H4 (cell line): ENCODE results near the gene AKAIN1. TPM values are rescaled to one million over a fixed set of nuclear protein-coding genes. Genes with fewer than 3 reads are reported as not detected.

Experiments used
- DNase-seq: peaks from one replicate; pipeline ENCODE4 v3.0.0-alpha.2; 2015; ENCODE audit warnings: low spot score
- total RNA-seq: library from RNA; depleted of rRNA; stranded (reverse); fragments of >200 nt; shearing (Covaris generic); gene quantifications from 2 replicates; pipeline ENCODE4 v1.2.3, GENCODE V29; 2014; rRNA removed

Gene AKAIN1
- not detected in 2 replicates for total RNA-seq

DNA sequence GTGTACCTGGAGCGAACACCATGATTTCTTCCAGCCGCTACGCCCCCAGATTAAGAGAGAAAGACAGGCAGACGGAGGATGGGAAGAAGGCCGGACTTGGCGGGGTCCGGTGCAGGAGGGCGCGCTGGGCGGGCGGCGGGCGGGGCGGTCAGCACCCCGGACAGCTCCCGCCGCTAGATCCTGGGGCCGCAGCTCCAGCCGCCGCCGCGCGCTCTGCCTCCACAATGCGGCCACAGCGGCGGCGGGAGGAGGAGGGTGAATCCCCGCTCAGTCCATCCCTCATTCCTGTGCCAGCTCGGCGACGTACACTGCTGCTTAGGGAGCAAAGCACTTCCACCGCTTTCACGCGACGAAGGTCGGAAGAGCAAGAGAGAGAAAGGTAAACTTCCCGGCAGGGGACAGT lies at the start of gene AKAIN1:
Gene AKAIN1, minus strand, starts transcription at position 226 of the 403 bp plus-strand sequence. Its CDS starts 204 bp downstream, at position 22.
- DNase-seq, result no peak

- DNase-seq, result no peak
These were observed 47.9 kb upstream of the AKAIN1 start for GRCh38 chr18:5244941-5245340.

DNA sequence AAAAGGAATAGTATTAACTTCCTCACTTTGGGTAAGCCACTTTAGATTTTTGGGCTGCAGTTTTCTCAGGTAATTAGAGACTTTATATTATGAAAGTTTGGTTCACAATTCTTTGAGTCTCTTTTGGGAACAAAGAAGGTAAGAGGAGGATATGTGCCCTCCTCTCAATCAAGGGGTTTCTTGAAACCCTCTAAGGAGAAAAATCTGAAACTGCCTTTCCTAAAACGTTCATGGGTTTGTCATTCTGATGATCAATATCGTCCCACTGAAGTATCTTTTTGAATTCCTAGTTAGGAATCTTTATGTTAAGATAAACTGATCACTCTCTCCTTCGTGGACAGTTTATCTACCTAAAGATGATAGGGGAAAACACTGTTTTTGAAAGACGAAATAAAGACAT lies 42.4 kb upstream of the AKAIN1 start:
- no peak for DNase-seq

DNA sequence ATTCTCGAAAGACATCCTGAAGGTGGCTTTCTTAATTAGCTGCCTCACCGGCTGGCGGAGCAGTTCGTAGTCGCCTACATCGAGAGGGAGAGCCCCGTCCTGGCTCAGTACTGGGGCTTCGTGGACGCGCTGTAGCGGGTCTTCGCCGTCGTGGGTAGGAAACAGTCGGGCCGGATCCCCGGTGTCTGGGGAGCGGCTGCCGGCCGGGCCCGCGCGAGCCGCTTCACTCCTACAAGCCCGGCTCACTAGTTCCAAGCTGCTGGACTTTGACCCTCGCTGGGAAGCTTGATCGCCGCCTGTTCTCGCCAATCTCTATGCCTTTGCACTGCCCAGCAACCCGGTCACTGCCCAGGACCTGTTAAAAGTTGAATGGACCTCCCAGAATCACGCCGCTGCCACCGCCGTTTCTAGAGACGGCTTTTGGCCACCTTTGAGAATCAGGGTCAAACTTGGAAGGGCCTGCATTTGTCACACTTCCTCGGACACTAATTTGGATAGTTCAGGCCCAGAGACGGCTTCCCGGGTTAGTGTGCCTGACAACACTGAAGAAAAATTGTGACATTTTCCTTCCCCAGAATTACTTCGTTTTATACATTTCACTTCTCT lies 41.4 kb upstream of the AKAIN1 start:
- DNase-seq, result no peak

DNA sequence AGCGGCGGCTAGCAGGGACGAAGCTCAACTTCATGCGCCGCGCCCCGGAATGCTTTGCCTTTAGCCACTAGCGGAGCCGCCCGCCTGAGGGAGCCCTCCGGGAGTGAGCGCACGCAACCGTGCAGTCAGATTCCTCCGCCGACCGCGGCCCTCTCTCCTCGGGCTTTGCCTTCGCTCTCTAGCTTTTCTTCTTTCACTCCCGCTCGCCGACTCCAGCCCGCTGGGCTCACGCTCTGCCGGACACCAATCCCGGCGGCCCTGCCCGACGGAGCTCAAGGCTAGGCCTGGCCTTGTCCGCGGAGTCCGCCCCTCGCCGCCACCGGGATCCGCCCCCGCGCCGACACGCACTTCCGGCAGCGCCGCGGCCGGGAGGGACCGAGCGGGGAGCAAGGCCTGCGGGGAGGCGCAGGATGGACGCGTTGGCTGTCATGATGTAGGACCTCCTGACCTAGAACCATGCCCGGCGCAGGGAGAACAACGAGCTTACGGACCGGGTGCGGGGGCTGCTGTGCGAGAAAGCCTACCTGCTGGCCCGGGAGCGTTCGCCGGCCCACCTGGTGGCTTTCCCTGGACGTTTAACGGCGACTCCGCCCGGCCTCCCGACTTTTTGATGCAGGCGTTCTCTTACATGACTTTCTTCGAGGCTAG lies 40.8 kb upstream of the AKAIN1 start:
- peak; percentile 82 for DNase-seq

DNA sequence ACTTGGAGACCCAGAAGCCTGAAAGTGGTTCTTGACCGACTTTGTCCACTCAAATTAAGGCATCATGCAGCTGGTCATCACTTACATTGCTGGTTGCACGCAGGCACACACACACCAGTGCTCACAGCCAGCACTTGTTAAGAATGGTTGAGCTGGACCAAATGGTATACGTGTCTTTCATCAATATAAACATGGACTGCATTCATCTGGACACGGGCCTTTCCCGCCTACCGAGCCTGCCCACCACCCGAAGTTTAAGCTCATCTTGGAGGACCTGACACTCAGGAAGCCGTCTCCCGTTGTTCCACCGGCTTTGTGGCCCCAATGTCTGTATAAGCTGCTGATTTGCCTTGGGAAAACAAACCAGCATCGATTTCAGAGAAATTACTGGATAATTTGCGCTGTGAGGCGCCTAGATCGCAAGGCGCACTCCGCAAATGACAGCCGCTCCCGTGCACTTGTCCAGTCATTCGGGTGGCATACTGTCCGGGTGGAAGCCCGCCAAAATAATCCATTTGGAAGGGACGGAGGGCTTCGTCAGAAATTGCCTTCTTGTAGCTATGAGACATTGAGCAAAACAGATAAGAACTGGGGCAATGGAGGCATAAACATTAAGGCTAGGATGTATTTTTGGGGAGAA lies 40.1 kb upstream of the AKAIN1 start:
- peak; percentile 8 for DNase-seq

DNA sequence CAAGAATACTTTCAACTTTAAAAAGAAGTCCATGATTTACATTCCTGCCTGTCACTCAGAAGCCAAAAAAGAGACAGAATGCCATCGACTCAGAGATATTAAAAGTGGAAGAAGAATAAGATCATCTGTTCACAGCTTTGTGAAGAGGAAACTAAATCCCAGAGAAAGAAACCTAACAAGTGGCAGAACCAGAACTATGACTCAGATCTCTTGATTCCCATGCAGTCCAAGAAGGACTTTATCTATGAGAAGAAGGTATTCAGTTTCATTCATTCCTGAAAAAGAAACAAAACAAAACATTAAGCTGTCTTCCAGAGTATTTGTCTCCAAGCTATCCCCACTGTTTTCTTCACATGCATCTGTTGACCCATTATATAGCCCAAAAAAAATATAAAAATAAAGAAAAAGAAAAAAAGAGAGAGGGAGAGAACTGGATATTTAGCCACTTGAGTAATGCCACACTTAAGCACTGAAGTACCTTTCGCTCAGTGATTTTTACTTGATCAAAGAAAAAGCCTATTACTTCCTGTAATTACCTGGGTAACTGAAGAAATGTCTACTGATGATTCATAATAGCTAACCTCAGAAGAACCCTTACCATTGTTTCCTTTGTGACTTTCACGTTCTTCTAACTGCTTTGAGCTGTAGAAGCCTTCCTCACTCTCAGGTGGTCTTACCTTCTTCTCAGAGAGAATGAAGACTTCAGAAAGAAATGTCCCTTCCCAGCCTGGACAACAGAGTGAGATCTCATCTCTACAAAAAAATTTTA lies 17.7 kb upstream of the AKAIN1 start:
- DNase-seq, result no peak

DNA sequence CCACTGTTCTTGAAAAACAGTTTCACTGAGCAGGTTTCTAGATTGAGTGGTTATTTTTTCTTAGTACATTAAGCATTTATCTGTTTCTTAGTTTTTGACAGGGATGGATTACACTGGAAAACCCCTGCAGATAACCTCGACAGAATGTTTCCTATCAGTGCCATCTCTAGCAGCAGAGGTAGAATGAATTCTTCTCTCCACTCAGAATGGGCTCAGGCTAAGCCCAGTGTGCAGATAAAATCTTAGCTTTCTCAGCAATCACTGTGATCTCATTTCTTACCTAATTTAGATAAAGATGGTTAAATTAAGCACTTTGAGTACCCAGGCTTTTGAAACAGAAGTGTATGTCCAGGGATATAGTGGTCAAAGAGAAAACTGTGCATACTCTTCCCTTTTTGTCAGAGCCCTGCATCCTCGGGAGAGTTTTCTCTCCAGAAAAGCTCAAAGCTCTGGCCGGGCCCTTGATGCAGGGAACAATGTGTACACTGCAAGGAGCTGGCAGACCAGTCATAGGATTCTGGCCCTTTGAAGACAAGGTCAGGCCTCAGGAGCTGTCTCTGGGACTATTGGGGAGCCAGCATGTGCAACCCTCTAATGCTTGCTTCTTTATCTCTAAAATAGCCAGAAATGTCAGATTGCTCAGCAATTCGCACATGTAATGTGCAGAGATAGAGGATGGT lies 10.6 kb upstream of the AKAIN1 start:
- DNase-seq, result no peak

- DNase-seq, result no peak
These were observed 1.3 kb upstream of the AKAIN1 start for GRCh38 chr18:5198311-5198710.

DNA sequence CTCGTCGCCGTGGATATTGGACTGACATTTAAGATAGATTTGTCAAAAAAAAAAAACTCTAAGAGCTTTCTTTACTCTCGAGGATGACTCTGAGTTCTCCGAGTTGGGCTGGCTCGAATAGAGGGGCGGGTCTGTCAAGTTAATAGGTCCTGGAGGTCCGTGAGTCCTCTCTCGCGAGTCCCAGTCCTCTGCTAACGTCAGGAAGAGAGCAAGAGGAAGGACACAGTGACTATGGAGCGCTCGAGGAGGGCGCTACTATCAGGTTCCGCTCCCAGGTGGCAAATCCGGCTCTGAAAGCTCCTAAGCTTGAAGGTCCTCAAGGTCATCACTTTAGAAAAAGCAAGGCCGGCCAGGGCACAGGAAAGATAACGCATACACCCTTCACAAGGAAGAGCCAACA lies 404 bp upstream of the AKAIN1 start:
- no peak for DNase-seq

DNA sequence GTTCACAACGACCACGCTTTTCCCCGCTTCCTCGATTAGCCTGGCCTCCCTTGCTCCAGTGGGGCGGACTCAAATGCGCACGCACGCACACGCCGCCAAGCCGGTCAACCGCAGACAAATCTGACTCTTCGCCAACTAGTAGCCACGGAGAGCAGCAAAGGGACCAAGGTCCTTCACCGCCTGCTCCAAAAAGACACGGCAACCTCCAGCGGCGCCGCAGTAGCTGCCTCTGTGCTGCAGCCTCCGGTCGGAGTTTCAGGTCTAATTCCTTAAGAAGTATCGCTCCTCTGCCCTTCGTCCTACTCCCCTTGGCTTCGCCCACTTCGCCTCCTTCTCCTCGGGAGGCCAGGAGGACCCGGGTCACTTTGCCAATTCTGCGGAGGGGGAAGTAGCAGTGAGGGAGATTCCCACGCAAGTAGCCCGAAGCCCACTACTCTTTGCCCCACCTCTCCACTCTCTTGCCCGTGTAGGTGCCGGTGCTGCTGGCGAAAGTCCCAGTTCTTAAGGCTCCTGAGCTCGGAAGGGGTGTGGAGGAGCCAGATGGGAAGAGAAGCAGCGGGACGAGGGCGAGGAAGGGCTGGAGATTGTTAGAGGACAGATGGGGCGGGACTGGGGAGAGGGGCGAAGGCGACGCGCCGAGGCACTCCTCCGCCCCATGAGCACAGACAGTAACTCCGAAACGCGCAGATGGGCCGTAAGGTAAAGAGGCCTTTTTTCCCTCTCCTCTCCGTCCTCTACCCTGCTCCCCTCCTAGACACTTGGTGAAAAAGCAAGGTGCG lies 615 bp downstream of the AKAIN1 start:
- DNase-seq, result no peak

- DNase-seq, result no peak
These were observed 1.4 kb downstream of the AKAIN1 start for GRCh38 chr18:5195656-5196055.

DNA sequence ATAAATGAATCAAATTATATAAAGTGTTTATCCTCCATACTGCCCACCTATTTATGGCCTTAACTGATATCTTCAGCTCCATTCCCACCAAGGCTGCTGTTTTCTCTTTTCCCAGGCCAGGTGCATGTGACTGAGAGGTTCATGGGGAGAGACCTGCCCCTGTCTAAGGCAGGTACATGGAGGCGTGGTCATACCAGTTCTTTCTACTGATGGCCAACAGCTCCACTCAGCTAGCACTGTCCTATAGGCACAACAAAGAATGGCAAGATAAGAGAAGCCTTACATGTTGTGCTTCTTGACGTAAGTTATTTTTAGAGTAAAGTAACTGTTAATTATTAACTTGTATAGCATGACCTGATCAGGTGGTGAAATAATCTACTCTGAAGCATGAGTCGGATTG lies 16.8 kb downstream of the AKAIN1 start:
- DNase-seq, result no peak

DNA sequence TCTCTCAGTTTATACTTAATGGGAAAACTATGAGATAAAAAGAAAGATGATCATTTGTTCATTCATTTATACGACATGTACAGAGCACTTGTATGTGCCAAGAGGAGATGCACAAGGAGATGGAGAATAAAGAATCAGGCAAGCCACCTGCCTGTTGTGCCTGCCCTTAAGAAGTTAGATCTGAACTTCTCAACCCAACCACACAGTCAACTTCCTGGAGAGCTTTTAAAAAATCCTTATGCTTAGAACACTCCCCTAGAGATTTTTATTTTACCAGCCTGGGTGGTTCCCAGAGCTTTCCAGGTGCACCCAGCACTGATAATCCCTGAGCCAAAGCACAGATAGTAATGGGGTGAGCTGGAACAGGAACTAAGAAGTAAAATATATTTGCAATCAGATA lies 18.5 kb downstream of the AKAIN1 start:
- DNase-seq, result no peak

- DNase-seq, result no peak
These were observed 21.7 kb downstream of the AKAIN1 start for GRCh38 chr18:5175378-5175777.

DNA sequence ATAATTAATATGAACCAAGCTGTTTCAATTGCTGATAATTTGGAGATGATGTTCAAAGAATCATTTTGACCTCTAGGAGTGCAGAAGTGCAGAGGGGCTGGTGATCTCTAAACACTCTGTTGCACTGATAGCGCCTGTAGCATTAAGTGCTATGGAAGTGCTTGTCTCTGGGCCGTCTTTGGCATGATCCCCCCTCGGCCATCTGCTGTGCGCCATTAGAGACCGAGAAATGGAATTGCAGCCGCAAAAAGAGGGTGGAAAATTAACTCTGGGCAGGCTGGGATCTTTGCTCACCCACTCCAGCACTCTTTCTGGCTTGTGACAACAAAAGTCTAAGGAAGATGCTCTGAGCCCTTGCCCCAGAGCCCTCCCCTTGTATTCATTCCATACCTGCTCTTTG lies 23.4 kb downstream of the AKAIN1 start:
- DNase-seq, result no peak

DNA sequence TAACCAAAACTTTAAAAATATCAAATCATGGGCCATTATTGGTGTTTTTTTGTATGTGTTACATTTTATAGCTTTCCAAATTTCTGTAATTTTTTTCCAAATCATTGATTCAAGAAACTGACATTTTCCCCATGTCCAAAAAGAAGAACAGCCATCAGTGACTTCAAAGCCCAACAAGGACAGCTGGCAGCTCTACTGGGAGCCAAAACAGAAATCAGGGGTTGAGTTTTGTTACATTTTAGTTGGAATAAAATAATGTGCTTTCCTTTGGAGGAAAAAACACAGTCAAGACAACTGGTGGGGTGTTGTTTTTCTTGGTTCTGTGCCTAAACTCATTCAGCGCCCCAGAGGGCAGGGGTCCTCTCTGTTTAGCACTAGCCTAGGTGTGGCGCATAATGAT lies 23.8 kb downstream of the AKAIN1 start:
- DNase-seq, result no peak

DNA sequence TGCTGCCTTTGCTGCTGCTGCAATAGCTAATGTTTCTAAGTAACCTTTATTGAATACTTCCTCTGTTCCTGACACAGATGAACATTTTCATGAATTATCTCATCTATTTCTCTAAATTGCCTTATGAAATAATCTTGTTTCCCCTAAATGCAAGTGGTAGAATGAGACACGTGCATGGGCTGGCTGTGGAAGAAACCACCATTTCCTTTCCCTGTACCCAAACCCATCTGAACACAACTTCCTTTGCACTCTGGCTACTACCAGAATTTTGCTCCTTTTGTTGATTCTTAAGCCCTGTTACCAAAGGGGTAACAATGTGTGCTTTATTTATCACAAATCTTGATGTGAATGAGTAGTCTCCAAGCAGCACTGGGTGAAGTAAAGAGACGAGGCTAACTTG lies 29.2 kb downstream of the AKAIN1 start:
- DNase-seq, result no peak

DNA sequence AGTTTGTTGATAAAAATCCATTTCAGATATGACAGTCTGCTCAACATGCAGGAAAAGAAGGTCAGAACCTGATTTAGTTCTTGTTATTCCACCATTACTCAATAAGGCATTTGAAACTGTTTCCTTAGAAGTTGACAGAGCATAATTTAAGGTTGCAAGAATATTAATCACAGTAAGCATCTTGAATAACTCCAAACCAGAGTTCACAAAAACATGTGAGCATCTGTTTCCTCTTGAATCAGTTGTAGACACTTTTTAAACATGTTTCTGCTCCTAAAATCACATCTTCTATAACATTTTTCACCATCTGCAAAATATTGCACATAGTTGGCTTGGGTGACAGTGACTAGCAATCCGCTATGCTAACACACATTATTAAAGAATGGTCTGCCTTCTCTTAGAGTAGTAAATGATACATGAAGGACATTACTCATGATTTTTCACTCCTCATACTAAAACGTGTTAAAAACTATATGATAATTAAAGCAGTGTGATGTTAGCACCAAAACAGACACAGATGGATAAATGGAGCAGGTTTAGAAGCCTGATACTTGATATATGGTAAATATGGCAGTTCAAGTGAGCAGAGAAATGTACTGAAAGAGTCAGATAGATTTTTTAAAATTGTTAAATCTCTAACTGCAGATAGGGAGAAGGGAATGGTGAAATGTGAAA lies 30.3 kb downstream of the AKAIN1 start:
- no peak for DNase-seq

GRCh38 chr18:5164903-5165302 lies 32.2 kb downstream of the AKAIN1 start:
- DNase-seq, result no peak

DNA sequence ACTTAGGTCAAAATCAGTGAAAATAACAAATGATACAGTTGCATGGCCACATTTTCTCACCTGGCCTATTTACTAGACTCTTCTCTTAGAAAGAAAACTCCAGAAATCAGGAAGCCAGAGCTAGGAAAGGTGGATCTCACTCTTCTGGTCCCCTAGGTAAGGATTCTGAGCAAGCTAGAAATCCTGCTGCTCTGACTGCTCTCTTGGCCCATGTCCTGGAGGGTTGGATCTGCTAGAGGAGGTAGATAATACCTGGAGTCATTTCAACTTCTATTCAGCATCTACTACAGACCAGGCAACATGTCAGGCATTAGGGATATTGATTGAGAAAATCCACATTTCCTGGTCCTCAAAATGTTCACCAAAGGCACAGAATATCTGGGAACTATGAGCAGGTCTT lies 34.9 kb downstream of the AKAIN1 start:
- no peak for DNase-seq
